ENCODE results near the gene ALDH6A1. TPM values are rescaled to one million over a fixed set of nuclear protein-coding genes. Genes with fewer than 3 reads are reported as not detected.

The ALDH6A1 gene
- total and polyA plus RNA-seq, 2 of the 13 experiments (the other 11 are each of a cell fraction or from before 2014, with no cell fraction given), result 26.9 to 49.9 TPM

- H3K4me3 ChIP-seq (replicated peaks in 1 of 3; ENCODE audit: insufficient read depth in 1 of 3, low read depth in 2 of 3, low read length in 3 of 3), result peak overlapping the region; percentile 68 to 100 (median 95)
- H4K20me1 ChIP-seq (ENCODE audit: insufficient read depth, low read length), result no peaks in the 10 kb centered on the region
- no peaks in the 10 kb centered on the region for H3K9me3 ChIP-seq (ENCODE audit: low read length)
- ChIA-PET CTCF (ENCODE audit: low intra/inter-chr PET ratio, low total read pairs) (no interaction called here), POLR2A (interaction anchor here (1.5 kb wide), 1 partner anchor 199 kb away, joined by 4 read pairs; the partner anchor contains the start of gene ZNF410)
- no peaks in the 10 kb centered on the region for H3K36me3 ChIP-seq (replicated peaks in 1 of 2; ENCODE audit: control insufficient read depth in 1 of 2, insufficient read depth in 2 of 2, low read length in 2 of 2)
- DNase-seq (ENCODE audit: low spot score) (peak; percentile 10), FAIRE-seq (no peak), ATAC-seq (peak; percentile 15)
- H3K27ac ChIP-seq (ENCODE audit: extremely low read length, insufficient read depth, low read length), result peak overlapping the region; percentile 91
- peaks cover 40% of the 10 kb centered on the region for H3K79me2 ChIP-seq (ENCODE audit: insufficient read depth, low read length)
- peaks cover 46% of the 10 kb centered on the region for H3K4me1 ChIP-seq (ENCODE audit: insufficient read depth, low read length)
- H2AFZ ChIP-seq (ENCODE audit: low read length), result peak overlapping the region; percentile 12
- peak overlapping the region; percentile 96 for H3K4me2 ChIP-seq (ENCODE audit: low read depth, low read length)
- 2% methylated on average over 22 of the region's 26 CpGs for WGBS (ENCODE audit: low lambda C conversion rate)
- BruUV-seq (replicated peaks), result TSS peak; percentile 71
- H3K27me3 ChIP-seq (ENCODE audit: control insufficient read depth in 1 of 2, insufficient read depth in 2 of 2, low read length in 2 of 2), result no peaks in the 10 kb centered on the region; a peak in 1 of 5 replicates
- intact Hi-C loops (cut with micrococcal nuclease; ENCODE audit: unreplicated experiment), result no loop called here
- in situ Hi-C loops (cut with HindIII; ENCODE audit: extremely low pct_ligation_motif_present, low pct_unique_long_range_greater_than_20kb), result no loop called here
- H3K9ac ChIP-seq (ENCODE audit: insufficient read depth, low read depth, low read length), result peak overlapping the region; percentile 94
- TF ChIP-seq NR2F2 (IDR thresholded peaks at IDR 0.05; ENCODE audit: borderline replicate concordance, low read depth) (no peak), HDAC1 (CRISPR knock-in tag; IDR thresholded peaks at IDR 0.05) (peak; percentile 2; the same call in 1 of the 2 replicates), ZBTB1 (CRISPR knock-in tag; IDR thresholded peaks at IDR 0.05; ENCODE audit: borderline replicate concordance) (no peak), HOXA5 (CRISPR knock-in tag; IDR thresholded peaks at IDR 0.05) (0 out of 2 replicates have a peak, but pooled peaks have one; percentile 41), ZNF451 (CRISPR knock-in tag; IDR thresholded peaks at IDR 0.05) (no peak), ZNF567 (CRISPR knock-in tag; IDR thresholded peaks at IDR 0.05; ENCODE audit: borderline replicate concordance) (no peak; the same call in 1 of the 2 replicates), BCL6 (CRISPR knock-in tag; IDR thresholded peaks at IDR 0.05) (no peak), RFX1 (IDR thresholded peaks at IDR 0.05) (no peak), NFATC3 (CRISPR knock-in tag; IDR thresholded peaks at IDR 0.05) (0 out of 2 replicates have a peak, but pooled peaks have one; percentile 11), ZNF280D (CRISPR knock-in tag; IDR thresholded peaks at IDR 0.05) (no peak), PTBP1 (IDR thresholded peaks at IDR 0.05; ENCODE audit: low read depth, low read length, poor library complexity, severe bottlenecking) (no peak), ZIK1 (CRISPR knock-in tag; IDR thresholded peaks at IDR 0.05; ENCODE audit: borderline replicate concordance, low read depth) (no peak), EZH2 (conservative IDR thresholded peaks at IDR 0.05; ENCODE audit: low read depth, low read length) (no peak), MED1 (CRISPR knock-in tag; IDR thresholded peaks at IDR 0.05) (no peak), KDM5A (IDR thresholded peaks at IDR 0.05; ENCODE audit: borderline replicate concordance, low read length) (peak; percentile 92), SSRP1 (CRISPR knock-in tag; IDR thresholded peaks at IDR 0.05) (no peak), SMYD3 (CRISPR knock-in tag; IDR thresholded peaks at IDR 0.05) (no peak), ZMAT3 (CRISPR knock-in tag; conservative IDR thresholded peaks at IDR 0.05) (no peak), SALL1 (CRISPR knock-in tag; IDR thresholded peaks at IDR 0.05) (no peak), ZNF777 (CRISPR knock-in tag; IDR thresholded peaks at IDR 0.05) (0 out of 2 replicates have a peak, but pooled peaks have one; percentile 1), ZFP41 (CRISPR knock-in tag; IDR thresholded peaks at IDR 0.05; ENCODE audit: borderline replicate concordance) (no peak), ARNTL (CRISPR knock-in tag; IDR thresholded peaks at IDR 0.05) (peak; percentile 5; the same call in 1 of the 2 replicates), CENPT (CRISPR knock-in tag; IDR thresholded peaks at IDR 0.05; ENCODE audit: low read depth) (no peak)
Observed at GRCh38 chr14:74085047-74085637, 889 bp upstream of the ALDH6A1 start.

All from HepG2 (cell line).